HG03159 (cell line): ENCODE data around the gene BLOC1S5.

Experiments
- ATAC-seq: cut with Tn5 transposase; IDR thresholded peaks from one replicate; pipeline ENCODE4 v1.9.1; 2021; ENCODE audit warnings: mild to moderate bottlenecking, moderate library complexity; ENCODE audit not compliant: unreplicated experiment

The BLOC1S5 gene

DNA sequence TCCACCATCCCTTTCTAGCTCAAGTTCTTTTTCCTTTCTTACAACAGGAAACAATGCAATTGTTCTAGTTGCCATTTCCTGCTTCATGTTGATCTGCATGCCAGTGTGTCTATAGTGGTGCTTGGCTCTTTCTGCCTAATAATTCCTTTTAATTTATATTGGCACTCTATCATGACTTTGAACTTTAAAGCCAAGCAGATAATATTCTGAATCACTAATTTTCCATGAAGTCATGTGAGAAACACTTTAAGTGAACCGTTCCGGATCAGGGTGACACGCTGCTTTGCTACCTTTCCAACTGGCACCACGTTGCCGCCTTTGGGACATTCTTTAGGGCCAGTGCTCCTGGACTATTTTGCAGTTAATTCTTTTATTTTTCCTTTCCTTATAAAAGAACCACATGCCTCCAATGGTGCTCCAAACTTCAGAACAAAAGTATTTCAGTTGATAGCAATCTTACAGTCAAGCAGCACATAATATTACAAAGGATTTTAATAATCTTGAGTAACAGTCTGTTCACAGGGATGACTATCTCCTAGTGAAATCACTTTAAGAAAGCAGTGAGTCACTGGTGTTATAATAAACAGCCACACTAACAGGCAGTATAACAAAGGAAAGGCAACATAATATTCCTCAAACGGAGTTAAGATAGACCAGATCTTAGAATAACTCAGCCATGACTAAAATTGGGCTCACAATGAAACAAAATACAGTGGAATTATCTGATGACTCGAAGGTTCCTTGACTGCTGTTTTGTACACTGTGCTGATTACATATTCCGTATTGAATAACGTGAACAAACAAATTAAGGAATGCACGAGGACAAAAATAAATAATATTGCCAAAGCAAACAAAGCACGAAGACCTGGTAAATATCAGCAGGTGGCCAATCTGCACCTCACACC is 19.0 kb upstream of the BLOC1S5 start:
- no peak for ATAC-seq

DNA sequence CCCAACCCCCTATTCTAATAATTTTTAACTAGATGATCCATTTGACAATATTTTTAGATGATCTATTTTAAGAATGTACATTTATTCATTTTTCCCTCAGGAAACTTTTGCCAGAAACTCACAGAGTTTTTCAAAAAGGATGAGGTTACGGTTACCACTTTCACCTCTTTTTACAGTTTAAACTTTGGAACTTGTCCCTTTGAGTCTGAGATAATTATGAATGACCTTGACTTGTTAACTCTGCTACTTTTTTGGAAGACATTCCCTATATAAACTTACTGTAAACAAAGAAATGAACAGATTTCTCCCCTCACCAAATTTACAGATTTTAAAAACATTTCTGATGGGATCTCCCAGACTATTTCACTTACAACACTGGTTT is 18.4 kb upstream of the BLOC1S5 start:
- no peak for ATAC-seq

DNA sequence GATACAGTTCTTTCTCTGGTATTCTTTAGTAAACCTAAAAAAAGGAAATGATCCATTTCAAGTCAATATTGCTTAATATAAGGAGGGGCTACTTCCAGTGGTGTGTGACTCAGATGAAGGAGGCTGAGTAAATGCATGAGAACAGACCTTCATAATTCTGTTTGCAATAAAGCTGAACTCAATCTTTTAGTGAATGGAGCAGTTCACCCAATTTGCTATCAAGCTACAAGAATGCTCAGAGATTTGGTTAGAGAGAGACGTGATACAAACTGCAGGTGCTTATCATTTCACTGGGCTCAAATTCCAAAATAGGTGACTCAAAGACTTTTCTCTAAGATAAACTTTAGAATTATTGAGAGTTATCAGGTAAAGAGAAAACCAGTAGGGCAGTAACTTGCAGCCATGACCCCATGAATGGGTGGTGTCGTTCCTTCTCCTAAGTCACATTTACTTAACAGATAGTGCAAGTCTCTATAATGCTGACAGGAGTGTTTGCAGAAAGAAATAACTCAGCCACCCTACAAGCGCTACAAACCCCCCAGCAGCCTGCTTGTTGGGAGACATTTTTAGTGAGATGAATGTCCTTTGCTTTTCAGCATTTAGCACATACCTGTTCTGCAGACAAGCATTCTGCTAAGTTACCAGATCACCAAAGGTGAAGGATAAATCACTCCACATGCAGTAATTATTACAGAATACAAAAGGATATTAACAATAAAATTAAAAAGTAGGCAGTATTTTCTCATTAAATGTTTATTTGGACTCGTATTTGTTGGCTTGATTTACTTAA is 16.4 kb upstream of the BLOC1S5 start:
- no peak for ATAC-seq

DNA sequence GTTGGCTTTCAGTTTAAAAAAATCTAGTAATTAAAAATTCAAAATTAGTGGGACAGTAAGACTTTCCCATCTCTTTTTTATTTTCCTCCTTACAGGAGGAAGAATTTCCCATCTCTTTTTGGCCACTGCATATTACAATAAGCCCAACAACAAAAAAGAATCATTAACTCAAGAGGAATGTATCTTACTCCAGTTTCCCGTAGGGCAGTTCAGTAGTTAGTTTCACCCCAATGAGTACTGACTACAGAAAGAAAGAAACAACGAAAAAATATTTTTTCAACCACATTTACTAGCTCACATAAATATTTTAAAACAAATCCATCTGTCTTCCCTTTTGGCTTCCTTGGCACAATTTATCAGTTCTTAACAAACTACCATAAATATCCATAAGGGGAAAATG is 14.9 kb upstream of the BLOC1S5 start:
- ATAC-seq: no peak

DNA sequence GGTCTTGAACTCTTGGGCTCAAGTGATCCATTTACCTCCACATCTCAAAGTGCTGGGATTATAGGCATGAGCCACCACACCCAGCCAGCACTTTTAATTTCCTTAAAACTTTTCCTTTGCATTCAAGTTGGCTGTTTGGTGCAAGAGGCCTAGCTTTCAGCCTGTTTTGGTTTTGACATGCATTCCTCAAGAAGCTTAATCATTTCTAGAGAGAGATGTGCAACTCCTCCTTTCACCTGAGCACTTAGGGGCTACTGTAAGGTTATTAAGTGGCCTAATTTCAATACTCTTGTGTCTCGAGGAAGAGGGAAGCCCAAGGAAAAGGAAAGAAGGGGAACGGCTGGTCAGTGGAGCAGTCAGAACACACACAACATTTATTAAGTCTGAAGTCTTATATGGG is 13.8 kb upstream of the BLOC1S5 start:
- ATAC-seq: no peak

DNA sequence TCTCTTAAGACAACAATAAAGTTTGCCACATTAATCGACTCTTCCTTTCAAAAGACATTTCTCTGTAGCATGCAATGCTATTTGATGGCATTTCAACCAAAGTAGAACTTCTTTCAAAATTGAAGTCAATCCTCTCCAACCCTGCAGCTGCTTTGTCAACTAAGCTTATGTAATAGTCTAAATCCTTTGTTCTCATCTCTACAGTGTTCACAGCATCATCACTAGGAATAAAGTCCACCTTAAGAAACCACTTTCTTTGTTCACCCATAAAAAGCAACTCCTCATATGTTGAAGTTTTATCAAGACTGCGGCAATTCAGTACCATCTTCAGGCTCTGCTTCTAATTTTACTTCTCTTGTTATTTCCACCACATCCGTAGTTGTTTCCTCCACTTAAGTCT is 11.5 kb upstream of the BLOC1S5 start:
- no peak for ATAC-seq

DNA sequence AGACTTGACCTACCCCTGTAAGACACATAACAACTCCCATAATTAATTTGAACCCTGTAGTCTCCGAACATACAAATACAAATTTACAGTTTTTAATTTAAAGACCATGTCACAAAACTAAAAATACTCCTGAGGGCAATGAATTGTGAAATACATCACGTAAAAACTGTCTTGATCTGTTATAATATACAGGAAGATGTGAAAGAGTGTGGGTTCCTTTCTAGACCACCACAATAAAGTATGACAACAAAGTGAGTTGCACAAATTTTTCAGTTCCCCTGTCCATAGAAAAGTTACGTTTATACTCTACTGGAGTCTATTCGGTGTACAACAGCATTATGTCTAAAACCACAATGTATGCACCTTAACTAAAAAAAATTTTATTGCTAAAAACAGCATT is 11.0 kb upstream of the BLOC1S5 start:
- ATAC-seq: no peak

DNA sequence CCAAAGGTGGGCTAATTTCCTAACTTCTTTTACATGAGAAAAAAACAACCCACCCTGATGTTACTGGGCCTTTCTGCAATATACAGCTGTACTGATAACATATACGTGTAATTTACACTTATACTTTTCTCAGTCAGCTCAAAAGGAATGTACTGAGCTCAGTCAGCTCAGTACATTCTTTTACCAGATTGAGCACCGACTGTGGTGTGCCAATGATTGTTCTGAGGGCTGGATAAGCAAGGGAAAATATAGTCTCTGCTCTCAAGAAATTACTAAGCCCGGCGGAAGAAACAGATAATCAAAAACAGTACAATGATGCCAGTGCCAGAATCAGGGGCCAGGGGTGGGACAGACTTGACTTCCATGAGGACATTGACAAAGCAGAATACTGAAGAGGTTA is 10.0 kb upstream of the BLOC1S5 start:
- ATAC-seq: no peak

DNA sequence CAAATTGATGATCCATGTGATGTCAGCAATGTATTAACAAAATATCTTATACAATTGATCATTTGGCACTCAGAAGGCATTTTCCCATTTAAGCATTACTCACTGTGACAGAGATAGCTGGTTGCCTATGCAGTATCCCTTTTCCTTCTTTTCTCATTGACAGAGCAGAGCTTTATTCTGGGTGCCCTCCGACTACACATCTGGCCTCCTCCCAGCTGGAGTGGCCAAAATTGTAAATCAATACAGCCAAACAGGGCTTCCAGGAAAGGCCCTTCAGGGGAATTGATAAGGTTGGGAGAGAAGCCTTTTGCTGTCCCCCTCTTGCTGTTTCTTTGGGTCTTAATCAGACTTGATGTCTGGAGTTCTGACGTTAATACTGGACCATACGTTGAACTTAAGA is 9.6 kb upstream of the BLOC1S5 start:
- ATAC-seq: no peak

DNA sequence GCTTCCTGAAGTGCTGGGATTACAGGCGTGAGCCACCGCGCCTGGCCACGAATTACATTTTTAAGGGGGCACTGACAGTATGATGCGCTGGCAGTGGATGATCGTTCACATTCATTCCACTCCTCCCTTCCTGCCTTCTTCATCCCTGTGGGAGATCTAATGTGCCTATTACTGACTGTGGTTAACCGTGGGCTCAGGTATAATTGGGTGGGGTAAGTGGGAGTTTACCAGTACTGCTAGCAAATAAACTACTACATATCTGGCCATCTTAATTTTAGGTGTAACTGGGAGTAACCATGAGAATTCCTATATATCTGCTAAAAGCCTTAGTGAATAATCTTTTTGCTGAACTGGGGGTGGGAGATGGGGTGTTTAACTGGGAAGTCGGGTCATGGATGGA is 6.5 kb upstream of the BLOC1S5 start:
- ATAC-seq: no peak

DNA sequence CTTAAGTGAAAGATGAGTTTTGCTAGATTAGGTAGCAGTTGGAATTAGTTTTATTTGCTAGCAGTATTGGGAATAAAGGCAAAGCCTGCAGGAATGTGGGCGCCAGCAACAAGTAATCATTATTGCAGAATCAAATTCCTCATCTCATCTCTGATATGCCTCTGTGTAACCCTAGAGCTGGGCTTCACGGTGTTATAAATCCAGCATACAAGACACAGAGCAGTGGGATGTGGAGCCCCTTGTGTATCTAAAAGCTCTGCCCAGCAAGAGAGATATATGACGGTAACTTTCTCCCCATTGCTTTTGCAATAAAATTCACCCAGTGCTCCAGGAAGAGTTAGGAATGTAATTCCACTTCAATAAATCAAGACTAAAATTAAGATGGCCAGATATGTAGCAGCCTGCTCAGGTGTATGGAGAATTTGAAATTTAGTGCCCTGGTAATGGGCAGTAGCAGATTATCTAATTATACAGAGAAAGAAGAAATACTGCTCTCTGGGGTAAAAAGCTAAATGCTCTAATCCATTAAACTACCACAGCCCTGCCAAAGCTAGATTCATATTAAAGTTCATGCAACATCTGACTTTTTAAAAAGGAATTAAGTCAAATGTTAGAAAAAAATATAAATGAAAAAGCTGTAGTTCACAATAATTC is 5.6 kb upstream of the BLOC1S5 start:
- ATAC-seq: no peak

DNA sequence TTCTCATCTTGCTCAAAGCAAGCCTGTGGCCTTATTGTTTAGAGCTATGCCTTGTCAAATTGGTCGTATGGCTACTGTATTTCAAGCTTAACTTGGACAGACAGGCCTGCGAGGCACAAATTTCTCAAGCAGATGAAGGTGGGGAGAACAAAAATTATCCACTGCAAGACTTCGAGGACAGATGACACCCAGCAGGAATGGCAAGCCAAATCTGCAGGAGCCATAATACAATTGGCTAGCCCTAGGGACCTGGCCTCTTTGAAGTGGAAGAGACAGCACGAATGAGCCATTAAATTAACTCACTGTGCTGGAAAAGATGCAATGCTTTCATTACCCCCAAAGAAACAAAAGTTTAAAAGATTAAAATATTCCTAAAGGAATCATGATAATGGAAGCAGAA is 5.0 kb upstream of the BLOC1S5 start:
- ATAC-seq: no peak

DNA sequence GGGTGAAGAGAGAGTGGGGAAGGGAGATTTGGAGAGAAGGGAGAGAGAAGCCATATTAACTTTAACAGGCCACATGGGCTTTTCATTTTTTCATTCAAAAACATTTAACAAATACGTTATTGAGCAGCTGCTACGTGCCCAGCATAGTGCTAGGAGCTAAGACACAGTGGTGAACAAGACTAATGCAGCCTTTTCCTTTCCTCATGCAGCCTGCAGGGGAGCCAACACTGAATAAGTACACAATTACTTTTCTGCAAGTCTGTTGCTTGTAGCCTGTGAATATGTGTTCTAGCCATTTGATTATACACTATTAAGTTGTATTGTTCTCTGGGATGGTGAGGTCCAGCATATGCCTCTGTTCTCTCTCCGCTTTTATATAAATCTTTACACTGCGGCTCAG is 1.9 kb upstream of the BLOC1S5 start:
- ATAC-seq: no peak

DNA sequence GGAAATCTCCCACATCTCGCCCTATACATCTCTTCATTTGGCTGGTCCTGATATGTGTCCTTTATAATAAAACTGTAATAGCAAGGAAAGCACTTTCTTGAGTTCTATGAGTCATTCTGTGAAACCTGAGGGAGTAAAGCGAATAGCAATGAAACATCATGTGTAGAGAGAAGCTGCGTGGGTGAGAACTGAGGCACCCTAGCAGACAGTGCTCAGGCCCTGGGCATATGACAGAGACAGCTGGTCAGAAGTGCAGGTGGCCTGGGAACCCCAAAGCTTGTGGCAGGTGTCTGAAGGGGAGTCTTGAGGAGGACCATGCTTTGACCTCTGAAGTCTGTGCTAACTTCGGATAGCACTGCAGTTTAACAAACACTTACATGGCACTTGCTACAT is 1.3 kb upstream of the BLOC1S5 start:
- ATAC-seq: no peak

DNA sequence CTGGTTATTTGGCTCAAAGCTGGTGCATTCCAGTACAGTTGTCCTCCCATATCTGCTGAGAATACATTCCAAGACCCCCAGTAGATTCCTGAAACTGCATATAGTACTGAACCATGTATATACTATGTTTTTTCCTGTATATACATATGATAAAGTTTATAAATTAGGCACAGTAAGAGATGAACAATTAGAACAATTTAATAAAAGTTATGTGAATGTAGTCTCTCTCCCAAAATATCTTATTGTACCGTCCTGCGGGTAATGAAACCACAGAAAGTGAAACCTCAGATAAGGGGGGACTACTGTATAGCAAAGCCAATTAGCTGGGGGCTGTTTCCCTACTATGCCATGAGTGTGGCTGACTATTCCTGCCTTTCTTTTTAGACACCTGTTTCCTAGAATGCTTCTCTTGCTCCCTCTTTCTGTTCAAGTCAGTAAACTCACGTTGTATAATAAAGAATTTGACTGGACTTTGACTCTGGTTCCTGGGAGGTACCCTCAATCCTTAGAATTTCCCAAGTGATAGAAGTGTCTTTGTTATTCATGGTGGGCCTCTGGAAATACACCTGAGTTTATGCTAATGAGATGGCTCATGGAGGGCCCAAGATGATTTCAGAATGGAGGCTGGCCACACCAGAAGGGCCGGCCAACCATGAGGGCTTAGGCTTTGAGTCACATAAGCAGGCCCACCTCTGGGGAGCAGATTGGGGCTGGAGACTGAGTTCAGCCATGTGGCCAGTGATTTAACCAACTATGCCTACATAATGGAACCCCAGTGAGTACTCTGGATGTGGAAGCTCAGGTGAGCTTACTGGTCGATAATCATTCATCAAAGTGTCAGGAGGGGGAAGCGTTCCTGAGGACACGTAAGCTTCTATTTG is 689 bp upstream of the BLOC1S5 start:
- no peak for ATAC-seq

DNA sequence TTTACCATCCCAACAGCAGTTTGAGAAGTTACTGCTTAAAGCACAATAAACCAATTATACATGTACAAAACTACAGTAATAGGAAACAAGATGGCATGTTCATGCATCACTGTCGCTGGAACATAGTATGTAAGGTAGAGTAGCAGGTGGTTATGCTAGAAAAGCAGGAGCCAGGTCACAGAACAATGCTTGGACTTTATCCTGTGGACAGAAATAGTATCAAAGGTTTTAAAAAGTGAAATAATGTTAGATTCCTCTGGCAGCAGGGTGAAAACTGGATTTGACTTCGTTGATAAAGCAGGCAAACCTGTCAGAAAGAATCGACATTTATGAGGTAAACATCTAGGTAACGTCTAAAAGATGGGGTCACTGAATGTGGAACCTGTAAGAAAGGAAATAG is 2.5 kb downstream of the BLOC1S5 start:
- ATAC-seq: no peak

DNA sequence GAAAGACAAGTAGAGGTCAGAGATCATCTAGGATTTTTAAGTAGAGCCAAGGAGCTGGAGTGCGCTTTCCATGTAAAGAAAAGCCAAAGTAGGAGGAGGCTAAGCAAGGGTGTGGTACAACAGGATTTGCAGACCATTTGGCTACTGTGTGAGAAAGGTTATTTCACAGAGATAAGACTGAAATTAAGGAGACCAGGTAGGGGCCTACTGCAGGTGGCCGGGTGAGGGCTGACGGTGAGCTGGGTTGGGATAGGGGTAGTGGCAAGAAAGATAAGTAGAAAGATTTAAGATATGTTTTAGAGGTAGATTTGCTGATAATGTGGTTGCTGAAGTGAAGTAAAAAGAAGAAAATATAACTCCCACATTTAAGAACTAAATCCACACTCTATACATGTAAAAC is 3.8 kb downstream of the BLOC1S5 start:
- ATAC-seq: no peak

DNA sequence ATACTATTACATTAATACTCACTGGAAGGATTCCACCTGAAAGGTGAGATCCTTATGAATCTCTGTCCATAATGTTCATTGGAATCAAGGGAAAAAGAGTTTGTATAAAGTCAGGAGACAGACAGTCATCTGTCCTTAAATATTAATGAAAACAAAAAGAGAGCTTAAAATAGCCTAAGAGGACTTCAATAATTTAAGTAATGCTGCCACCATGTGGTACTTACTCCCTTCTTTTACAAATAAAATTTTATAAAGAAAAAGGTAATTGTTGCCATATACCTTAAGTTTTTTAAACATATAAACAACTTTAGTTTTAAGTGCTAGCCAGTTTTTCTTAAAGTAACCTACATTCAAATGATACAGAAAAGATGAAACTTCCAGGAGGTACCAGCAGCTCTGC is 5.1 kb downstream of the BLOC1S5 start:
- ATAC-seq: no peak

DNA sequence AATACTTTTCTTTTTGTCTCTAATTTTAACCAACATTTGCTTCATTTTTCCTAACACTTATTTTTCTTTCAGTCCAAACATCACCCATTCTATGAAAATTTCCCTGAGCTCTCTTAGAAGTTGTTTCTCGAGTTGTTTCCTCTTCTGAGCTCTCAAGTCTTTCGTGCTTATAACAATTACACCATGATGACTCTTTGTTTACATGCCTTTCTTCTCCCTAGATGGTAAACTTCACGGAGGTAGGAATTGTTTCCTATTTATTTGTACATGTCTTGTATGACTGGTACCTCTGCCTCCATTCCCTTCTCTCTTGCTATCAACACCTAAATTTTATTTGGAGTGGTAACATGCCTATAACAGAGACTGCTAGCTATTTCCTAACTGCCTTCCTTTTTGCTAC is 6.4 kb downstream of the BLOC1S5 start:
- no peak for ATAC-seq

DNA sequence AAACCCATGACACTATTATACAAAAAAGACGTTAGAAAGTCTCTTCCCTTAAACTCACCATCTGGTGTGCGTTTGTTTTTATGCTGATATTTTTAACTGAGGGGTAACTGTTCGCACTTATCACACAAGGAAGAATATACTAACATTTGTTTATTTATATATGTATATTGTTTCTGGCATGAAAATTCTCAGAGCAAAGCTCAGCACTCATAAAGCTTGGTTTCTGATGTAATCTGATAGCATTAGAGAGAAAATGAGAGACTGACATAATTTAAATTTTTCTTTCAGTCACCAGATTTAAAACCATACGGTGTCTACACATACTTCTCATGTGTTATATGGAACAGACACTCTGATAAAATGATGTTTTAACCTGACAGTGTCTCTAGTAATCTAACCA is 6.9 kb downstream of the BLOC1S5 start:
- no peak for ATAC-seq

DNA sequence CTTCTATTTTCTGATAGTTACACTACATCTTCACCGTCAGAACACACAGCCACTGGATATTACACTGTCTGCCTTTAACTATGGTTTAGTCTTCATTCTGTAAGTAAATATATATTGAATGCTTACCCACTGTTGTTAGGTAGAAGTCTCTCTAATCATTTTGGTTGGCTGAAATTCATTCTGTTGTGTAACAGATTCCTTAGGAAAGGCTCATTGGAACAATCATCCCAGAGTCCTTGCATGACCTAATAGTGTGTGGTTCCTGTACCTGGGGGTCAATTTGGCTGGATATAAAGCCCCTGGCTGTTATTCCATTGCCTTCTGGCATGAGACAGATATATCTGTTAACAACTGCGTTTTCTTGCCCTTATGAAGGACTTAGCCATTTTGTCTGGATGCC is 9.9 kb downstream of the BLOC1S5 start:
- ATAC-seq: no peak
